GM23338 (cell line): ENCODE results near the gene F7. TPM values are rescaled to one million over a fixed set of nuclear protein-coding genes. Genes with fewer than 3 reads are reported as not detected.
A peak's percentile ranks its signal among the peaks of the same experiment; 100 is the strongest.

Source experiments
- ATAC-seq: fragments of 200-7000 bp; cut with Tn5 transposase; 3 replicates; pipeline ENCODE4 v1.9.1; 2020
- DNase-seq: peaks from one replicate; pipeline ENCODE4 v3.0.0-alpha.2; 2015; ENCODE audit warnings: low spot score
- H2AFZ ChIP-seq: fragments of 200-600 bp; sonication (generic); 2 replicates; pipeline ENCODE4 v1.8.0; 2016; ENCODE audit warnings: antibody characterized with exemption, mild to moderate bottlenecking, moderate library complexity
- H3F3A ChIP-seq: fragments of 200-600 bp; sonication (generic); replicated peaks from 2 replicates; pipeline ENCODE4 v1.8.0; 2017; ENCODE audit warnings: antibody characterized with exemption, mixed run types, low read depth
- H3K27ac ChIP-seq: fragments of 200-600 bp; sonication (generic); 2 replicates; pipeline ENCODE4 v1.6.1; 2016; ENCODE audit warnings: low read depth
- H3K27me3 ChIP-seq: fragments of 200-600 bp; sonication (generic); 2 replicates; pipeline ENCODE4 v1.8.0; 2016; ENCODE audit warnings: mild to moderate bottlenecking, mixed run types, moderate library complexity; ENCODE audit not compliant: insufficient read depth
- H3K36me3 ChIP-seq: fragments of 200-600 bp; sonication (generic); 2 replicates; pipeline ENCODE4 v1.8.0; 2016; ENCODE audit warnings: mild to moderate bottlenecking; ENCODE audit not compliant: insufficient read depth
- H3K4me1 ChIP-seq: fragments of 200-600 bp; sonication (generic); 2 replicates; pipeline ENCODE4 v1.8.0; 2016; ENCODE audit warnings: mild to moderate bottlenecking, moderate library complexity; ENCODE audit not compliant: insufficient read depth
- H3K4me2 ChIP-seq: fragments of 200-600 bp; sonication (generic); 2 replicates; pipeline ENCODE4 v1.7.1; 2017; ENCODE audit warnings: mixed run types
- H3K4me3 ChIP-seq: fragments of 200-600 bp; sonication (generic); 2 replicates; pipeline ENCODE4 v1.6.1; 2016; ENCODE audit warnings: mixed run types
- H3K79me2 ChIP-seq: fragments of 200-600 bp; sonication (generic); replicated peaks from 2 replicates; pipeline ENCODE4 v1.8.0; 2017; ENCODE audit warnings: mild to moderate bottlenecking; ENCODE audit not compliant: insufficient read depth
- H3K9me2 ChIP-seq: fragments of 200-600 bp; sonication (generic); 2 replicates; pipeline ENCODE4 v1.8.0; 2017; ENCODE audit not compliant: insufficient read depth
- H4K20me1 ChIP-seq: fragments of 200-600 bp; sonication (generic); replicated peaks from 2 replicates; pipeline ENCODE4 v1.8.0; 2017; ENCODE audit warnings: mild to moderate bottlenecking; ENCODE audit not compliant: insufficient read depth
- H3K27ac Mint-ChIP-seq: 2 replicates; pipeline ENCODE4 v1.8.0; 2020; ENCODE audit warnings: inconsistent platforms, mild to moderate bottlenecking, moderate library complexity, mixed read lengths
- H3K27me3 Mint-ChIP-seq: 3 replicates; pipeline ENCODE4 v1.8.0; 2022; ENCODE audit warnings: low read depth, mild to moderate bottlenecking, moderate library complexity, mixed read lengths, inconsistent platforms; ENCODE audit not compliant: insufficient read depth, poor library complexity
- H3K36me3 Mint-ChIP-seq: 3 replicates; pipeline ENCODE4 v1.8.0; 2021; ENCODE audit warnings: low read depth, mild to moderate bottlenecking, inconsistent platforms, moderate library complexity, mixed read lengths
- H3K4me1 Mint-ChIP-seq: 3 replicates; pipeline ENCODE4 v1.8.0; 2020; ENCODE audit warnings: mild to moderate bottlenecking, inconsistent platforms, mixed read lengths
- H3K4me3 Mint-ChIP-seq: 3 replicates; pipeline ENCODE4 v1.8.0; 2021; ENCODE audit warnings: moderate library complexity, mild to moderate bottlenecking, inconsistent platforms, mixed read lengths
- H3K9me3 Mint-ChIP-seq: 3 replicates; pipeline ENCODE4 v1.8.0; 2020; ENCODE audit warnings: moderate library complexity, mild to moderate bottlenecking, inconsistent platforms, mixed read lengths
- CREB1 ChIP-seq: fragments of 250-450 bp; sonication (Bioruptor Pico); IDR thresholded peaks from 2 replicates; pipeline ENCODE4 v1.5.0; 2020; ENCODE audit warnings: low read depth, mild to moderate bottlenecking, moderate library complexity
- ETS1 ChIP-seq: IDR thresholded peaks from 2 replicates; pipeline ENCODE4 v1.6.1; 2016; ENCODE audit warnings: antibody characterized with exemption
- EZH2 ChIP-seq: fragments of 200-600 bp; sonication (generic); IDR thresholded peaks from one replicate; pipeline ENCODE4 v1.8.0; 2017; ENCODE audit warnings: antibody characterized with exemption, mild to moderate bottlenecking, low read depth; ENCODE audit not compliant: unreplicated experiment
- EZH2phosphoT487 ChIP-seq: fragments of 200-600 bp; sonication (generic); IDR thresholded peaks from one replicate; pipeline ENCODE4 v1.8.1; 2018; ENCODE audit warnings: antibody characterized with exemption; ENCODE audit not compliant: unreplicated experiment
- POLR2AphosphoS5 ChIP-seq: IDR thresholded peaks from 2 replicates; pipeline ENCODE4 v1.6.1; 2016; ENCODE audit warnings: antibody characterized with exemption, low read depth
- REST ChIP-seq: IDR thresholded peaks from one replicate; pipeline ENCODE4 v1.6.1; 2018; ENCODE audit warnings: antibody characterized with exemption; ENCODE audit not compliant: unreplicated experiment
- ZNF114 ChIP-seq: fragments of 250-450 bp; sonication (Bioruptor Pico); IDR thresholded peaks from 2 replicates; pipeline ENCODE4 v1.5.0; 2020; ENCODE audit warnings: mild to moderate bottlenecking, moderate library complexity
- ZNF331 ChIP-seq: fragments of 250-450 bp; sonication (Bioruptor Pico); IDR thresholded peaks from 2 replicates; pipeline ENCODE4 v1.5.0; 2020; ENCODE audit warnings: low read depth, mild to moderate bottlenecking, moderate library complexity
- polyA plus RNA-seq: library from polyadenylated mRNA; unstranded; fragments of >200 nt; fragmentation: Nextera tagmentation; extraction: Ambion mirVana; gene quantifications from 2 replicates; pipeline ENCODE4 v1.2.1, GENCODE V29; 2016
- total RNA-seq: library from RNA; depleted of rRNA; stranded (reverse); fragments of >200 nt; shearing (Covaris generic); gene quantifications from 2 replicates; pipeline ENCODE4 v1.2.3, GENCODE V29; 2014
- TF ChIP-seq, protein P1 (sequence below): fragments of 250-450 bp; sonication (Bioruptor Pico); IDR thresholded peaks from 2 replicates; pipeline ENCODE4 v1.5.0; 2020; ENCODE audit warnings: mild to moderate bottlenecking, moderate library complexity

The F7 gene
- total and polyA plus RNA-seq, 2 experiments from 2014 or later: 0.16 to 0.24 TPM

GRCh38 chr13:113072376-113072775, 33.2 kb upstream of the F7 start:
- Histone ChIP-seq H3F3A (no peaks in the 10 kb centered on the region), H3K4me3 (no peak overlapping the region), H3K4me1 (no peaks in the 10 kb centered on the region), H3K27ac (no peak overlapping the region), H3K79me2 (no peaks in the 10 kb centered on the region), H3K27me3 (no peaks in the 10 kb centered on the region), H3K4me2 (no peak overlapping the region), H4K20me1 (no peaks in the 10 kb centered on the region), H3K36me3 (no peaks in the 10 kb centered on the region), H3K9me2 (no peaks in the 10 kb centered on the region), H2AFZ (no peak overlapping the region)
- TF ChIP-seq EZH2 (no peak), ETS1 (no peak), POLR2AphosphoS5 (no peak), EZH2phosphoT487 (no peak)
- DNase-seq: no peak
- no peak for ATAC-seq
- Mint-ChIP-seq H3K4me1 (peaks cover 8% of the 10 kb centered on the region; the same call in 2 of the 3 replicates), H3K36me3 (peaks cover 1% of the 10 kb centered on the region; the same call in 2 of the 3 replicates), H3K4me3 (no peak overlapping the region), H3K27me3 (peaks cover 3% of the 10 kb centered on the region), H3K9me3 (no peaks in the 10 kb centered on the region), H3K27ac (no peak overlapping the region)

DNA sequence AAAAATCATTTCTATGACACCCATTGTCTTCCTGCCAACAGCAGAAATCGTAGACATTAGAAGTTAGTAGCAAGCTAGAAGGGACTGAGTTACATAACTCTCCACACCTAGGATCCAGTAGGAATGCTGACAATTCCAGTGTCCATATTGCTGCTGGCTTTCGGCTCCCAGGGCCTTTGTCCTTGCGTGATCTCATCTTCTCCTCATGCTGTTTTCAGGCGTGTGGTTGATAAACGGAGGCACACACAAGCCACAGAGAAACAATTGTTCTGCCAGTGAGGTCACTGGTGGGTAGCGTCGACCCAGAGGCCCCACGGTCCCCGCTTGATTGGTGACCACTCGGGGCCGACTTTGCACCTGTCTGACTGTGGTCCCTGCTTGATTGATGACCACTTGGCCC, 31.6 kb upstream of the F7 start:
- Histone ChIP-seq H3K27me3 (no peaks in the 10 kb centered on the region), H3K36me3 (no peaks in the 10 kb centered on the region), H2AFZ (no peak overlapping the region), H3K79me2 (no peaks in the 10 kb centered on the region), H4K20me1 (no peaks in the 10 kb centered on the region), H3K9me2 (no peaks in the 10 kb centered on the region), H3K4me3 (no peak overlapping the region), H3F3A (no peaks in the 10 kb centered on the region), H3K4me1 (no peaks in the 10 kb centered on the region), H3K4me2 (no peak overlapping the region), H3K27ac (no peak overlapping the region)
- Mint-ChIP-seq H3K27ac (peak overlapping the region; percentile 40), H3K4me3 (no peak overlapping the region), H3K36me3 (peaks cover 5% of the 10 kb centered on the region; the same call in 2 of the 3 replicates), H3K4me1 (peaks cover 8% of the 10 kb centered on the region; the same call in 2 of the 3 replicates), H3K9me3 (no peaks in the 10 kb centered on the region), H3K27me3 (peaks cover 7% of the 10 kb centered on the region)
- TF ChIP-seq ZNF114 (CRISPR knock-in tag) (no peak), REST (no peak), EZH2 (no peak), ZNF331 (no peak), CREB1 (CRISPR knock-in tag) (no peak)
- TF ChIP-seq, protein P1, sequence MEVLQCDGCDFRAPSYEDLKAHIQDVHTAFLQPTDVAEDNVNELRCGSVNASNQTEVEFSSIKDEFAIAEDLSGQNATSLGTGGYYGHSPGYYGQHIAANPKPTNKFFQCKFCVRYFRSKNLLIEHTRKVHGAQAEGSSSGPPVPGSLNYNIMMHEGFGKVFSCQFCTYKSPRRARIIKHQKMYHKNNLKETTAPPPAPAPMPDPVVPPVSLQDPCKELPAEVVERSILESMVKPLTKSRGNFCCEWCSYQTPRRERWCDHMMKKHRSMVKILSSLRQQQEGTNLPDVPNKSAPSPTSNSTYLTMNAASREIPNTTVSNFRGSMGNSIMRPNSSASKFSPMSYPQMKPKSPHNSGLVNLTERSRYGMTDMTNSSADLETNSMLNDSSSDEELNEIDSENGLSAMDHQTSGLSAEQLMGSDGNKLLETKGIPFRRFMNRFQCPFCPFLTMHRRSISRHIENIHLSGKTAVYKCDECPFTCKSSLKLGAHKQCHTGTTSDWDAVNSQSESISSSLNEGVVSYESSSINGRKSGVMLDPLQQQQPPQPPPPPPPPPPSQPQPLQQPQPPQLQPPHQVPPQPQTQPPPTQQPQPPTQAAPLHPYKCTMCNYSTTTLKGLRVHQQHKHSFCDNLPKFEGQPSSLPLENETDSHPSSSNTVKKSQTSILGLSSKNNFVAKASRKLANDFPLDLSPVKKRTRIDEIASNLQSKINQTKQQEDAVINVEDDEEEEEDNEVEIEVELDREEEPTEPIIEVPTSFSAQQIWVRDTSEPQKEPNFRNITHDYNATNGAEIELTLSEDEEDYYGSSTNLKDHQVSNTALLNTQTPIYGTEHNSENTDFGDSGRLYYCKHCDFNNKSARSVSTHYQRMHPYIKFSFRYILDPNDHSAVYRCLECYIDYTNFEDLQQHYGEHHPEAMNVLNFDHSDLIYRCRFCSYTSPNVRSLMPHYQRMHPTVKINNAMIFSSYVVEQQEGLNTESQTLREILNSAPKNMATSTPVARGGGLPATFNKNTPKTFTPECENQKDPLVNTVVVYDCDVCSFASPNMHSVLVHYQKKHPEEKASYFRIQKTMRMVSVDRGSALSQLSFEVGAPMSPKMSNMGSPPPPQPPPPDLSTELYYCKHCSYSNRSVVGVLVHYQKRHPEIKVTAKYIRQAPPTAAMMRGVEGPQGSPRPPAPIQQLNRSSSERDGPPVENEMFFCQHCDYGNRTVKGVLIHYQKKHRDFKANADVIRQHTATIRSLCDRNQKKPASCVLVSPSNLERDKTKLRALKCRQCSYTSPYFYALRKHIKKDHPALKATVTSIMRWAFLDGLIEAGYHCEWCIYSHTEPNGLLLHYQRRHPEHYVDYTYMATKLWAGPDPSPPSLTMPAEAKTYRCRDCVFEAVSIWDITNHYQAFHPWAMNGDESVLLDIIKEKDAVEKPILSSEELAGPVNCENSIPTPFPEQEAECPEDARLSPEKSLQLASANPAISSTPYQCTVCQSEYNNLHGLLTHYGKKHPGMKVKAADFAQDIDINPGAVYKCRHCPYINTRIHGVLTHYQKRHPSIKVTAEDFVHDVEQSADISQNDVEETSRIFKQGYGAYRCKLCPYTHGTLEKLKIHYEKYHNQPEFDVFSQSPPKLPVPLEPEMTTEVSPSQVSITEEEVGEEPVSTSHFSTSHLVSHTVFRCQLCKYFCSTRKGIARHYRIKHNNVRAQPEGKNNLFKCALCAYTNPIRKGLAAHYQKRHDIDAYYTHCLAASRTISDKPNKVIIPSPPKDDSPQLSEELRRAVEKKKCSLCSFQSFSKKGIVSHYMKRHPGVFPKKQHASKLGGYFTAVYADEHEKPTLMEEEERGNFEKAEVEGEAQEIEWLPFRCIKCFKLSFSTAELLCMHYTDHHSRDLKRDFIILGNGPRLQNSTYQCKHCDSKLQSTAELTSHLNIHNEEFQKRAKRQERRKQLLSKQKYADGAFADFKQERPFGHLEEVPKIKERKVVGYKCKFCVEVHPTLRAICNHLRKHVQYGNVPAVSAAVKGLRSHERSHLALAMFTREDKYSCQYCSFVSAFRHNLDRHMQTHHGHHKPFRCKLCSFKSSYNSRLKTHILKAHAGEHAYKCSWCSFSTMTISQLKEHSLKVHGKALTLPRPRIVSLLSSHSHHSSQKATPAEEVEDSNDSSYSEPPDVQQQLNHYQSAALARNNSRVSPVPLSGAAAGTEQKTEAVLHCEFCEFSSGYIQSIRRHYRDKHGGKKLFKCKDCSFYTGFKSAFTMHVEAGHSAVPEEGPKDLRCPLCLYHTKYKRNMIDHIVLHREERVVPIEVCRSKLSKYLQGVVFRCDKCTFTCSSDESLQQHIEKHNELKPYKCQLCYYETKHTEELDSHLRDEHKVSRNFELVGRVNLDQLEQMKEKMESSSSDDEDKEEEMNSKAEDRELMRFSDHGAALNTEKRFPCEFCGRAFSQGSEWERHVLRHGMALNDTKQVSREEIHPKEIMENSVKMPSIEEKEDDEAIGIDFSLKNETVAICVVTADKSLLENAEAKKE (CRISPR knock-in tag): no peak
- ATAC-seq (no peak), DNase-seq (no peak)
